ENCODE measurements around the gene PTPN9.

GRCh38 chr15:75578173-75578947 lies 755 bp downstream of the PTPN9 start:
- TF ChIP-seq EZH2 (IDR thresholded peaks at IDR 0.05; ENCODE audit: insufficient read depth, poor library complexity, severe bottlenecking) (no peak), EZH2phosphoT487 (IDR thresholded peaks at IDR 0.05; ENCODE audit: insufficient read depth, low read depth) (no peak)

All from GM23248 (cell line).